ENCODE data around the gene SHISA6.

The SHISA6 gene

DNA sequence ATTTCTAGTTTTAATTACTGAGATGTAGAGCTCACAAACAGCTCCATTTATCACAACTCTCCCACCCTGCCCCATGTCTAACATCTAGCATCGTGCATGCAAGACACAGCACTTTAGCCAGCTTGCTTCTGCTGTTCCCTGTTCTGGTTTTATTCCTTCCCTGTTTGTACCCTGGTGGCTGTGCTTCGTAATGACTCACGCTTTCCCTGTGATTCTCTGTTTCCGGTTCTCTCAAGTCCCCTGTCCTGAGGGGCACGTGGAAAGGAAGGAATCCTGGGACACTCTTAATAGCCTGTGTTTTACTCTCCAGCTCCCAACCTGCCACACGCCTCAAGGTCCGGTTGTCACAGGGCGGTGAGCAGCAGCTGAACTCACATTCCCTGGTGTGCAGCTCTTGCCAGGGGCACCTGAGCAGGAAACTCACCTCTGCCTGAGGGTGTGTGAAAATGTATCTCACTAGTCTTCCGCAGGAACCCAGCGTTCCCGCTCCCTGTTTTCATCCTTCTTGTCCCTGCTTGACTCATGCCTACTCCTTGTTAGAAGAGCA lies 10.6 kb downstream of the SHISA6 start:
- Histone ChIP-seq H3K9me3 (ENCODE audit: insufficient read depth, low read length) (no peaks in the 10 kb centered on the region), H3K4me3 (ENCODE audit: insufficient read depth, low read length, poor library complexity, severe bottlenecking) (no peak overlapping the region), H3K36me3 (ENCODE audit: low read length) (no peaks in the 10 kb centered on the region), H3K79me2 (ENCODE audit: insufficient read depth, low read length) (no peaks in the 10 kb centered on the region), H4K20me1 (ENCODE audit: low read depth, low read length) (no peaks in the 10 kb centered on the region), H3F3A (ENCODE audit: insufficient read depth) (no peaks in the 10 kb centered on the region), H3K4me2 (ENCODE audit: low read depth, low read length, poor library complexity, severe bottlenecking) (no peak overlapping the region), H3K9ac (ENCODE audit: low read length) (no peak overlapping the region), H3K9me2 (replicated peaks; ENCODE audit: insufficient read depth, low read length) (no peaks in the 10 kb centered on the region), H2AFZ (ENCODE audit: low read depth, low read length, severe bottlenecking) (no peak overlapping the region), H3K27me3 (ENCODE audit: low read length) (no peaks in the 10 kb centered on the region), H3K27ac (ENCODE audit: low read depth, low read length) (no peak overlapping the region)
- no peak for TF ChIP-seq EZH2phosphoT487 (conservative IDR thresholded peaks at IDR 0.05; ENCODE audit: low read length)
- TF ChIP-seq, protein P1, sequence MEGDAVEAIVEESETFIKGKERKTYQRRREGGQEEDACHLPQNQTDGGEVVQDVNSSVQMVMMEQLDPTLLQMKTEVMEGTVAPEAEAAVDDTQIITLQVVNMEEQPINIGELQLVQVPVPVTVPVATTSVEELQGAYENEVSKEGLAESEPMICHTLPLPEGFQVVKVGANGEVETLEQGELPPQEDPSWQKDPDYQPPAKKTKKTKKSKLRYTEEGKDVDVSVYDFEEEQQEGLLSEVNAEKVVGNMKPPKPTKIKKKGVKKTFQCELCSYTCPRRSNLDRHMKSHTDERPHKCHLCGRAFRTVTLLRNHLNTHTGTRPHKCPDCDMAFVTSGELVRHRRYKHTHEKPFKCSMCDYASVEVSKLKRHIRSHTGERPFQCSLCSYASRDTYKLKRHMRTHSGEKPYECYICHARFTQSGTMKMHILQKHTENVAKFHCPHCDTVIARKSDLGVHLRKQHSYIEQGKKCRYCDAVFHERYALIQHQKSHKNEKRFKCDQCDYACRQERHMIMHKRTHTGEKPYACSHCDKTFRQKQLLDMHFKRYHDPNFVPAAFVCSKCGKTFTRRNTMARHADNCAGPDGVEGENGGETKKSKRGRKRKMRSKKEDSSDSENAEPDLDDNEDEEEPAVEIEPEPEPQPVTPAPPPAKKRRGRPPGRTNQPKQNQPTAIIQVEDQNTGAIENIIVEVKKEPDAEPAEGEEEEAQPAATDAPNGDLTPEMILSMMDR (IDR thresholded peaks at IDR 0.05; ENCODE audit: insufficient read depth, low read length, poor library complexity, severe bottlenecking) = no peak

DNA sequence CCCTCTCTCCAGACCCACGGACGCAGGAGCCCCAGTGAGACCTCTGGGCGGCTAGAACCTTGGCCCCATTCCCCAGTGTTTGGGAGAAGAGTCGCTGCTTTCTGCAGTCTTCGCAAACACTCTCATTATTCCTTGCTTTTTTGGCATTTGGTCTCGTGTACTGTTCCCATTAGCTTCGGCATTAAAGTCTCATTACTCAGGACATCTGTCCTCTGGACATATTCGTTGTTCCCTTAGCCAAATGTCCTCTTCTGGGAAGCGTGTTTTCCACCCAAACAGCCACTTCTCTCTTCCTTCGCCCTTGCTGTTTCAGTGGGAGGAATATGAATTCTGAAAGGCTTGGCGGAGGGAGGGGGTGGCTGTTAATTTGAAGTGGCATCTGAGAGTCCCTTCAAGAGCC lies 11.1 kb downstream of the SHISA6 start:
- H4K20me1 ChIP-seq (ENCODE audit: low read depth, low read length) = no peaks in the 10 kb centered on the region
- no peaks in the 10 kb centered on the region for H3K9me2 ChIP-seq (replicated peaks; ENCODE audit: insufficient read depth, low read length)
- no peak overlapping the region for H3K4me3 ChIP-seq (ENCODE audit: insufficient read depth, low read length, poor library complexity, severe bottlenecking)
- TF ChIP-seq, protein P1 (IDR thresholded peaks at IDR 0.05; ENCODE audit: insufficient read depth, low read length, poor library complexity, severe bottlenecking) = no peak
- TF ChIP-seq EZH2phosphoT487 (conservative IDR thresholded peaks at IDR 0.05; ENCODE audit: low read length) = no peak
- no peaks in the 10 kb centered on the region for H3K9me3 ChIP-seq (ENCODE audit: insufficient read depth, low read length)
- no peaks in the 10 kb centered on the region for H3K27me3 ChIP-seq (ENCODE audit: low read length)
- H3K4me2 ChIP-seq (ENCODE audit: low read depth, low read length, poor library complexity, severe bottlenecking) = no peak overlapping the region
- no peaks in the 10 kb centered on the region for H3K36me3 ChIP-seq (ENCODE audit: low read length)
- no peaks in the 10 kb centered on the region for H3K79me2 ChIP-seq (ENCODE audit: insufficient read depth, low read length)
- no peak overlapping the region for H2AFZ ChIP-seq (ENCODE audit: low read depth, low read length, severe bottlenecking)
- no peak overlapping the region for H3K9ac ChIP-seq (ENCODE audit: low read length)
- no peaks in the 10 kb centered on the region for H3F3A ChIP-seq (ENCODE audit: insufficient read depth)
- no peak overlapping the region for H3K27ac ChIP-seq (ENCODE audit: low read depth, low read length)

DNA sequence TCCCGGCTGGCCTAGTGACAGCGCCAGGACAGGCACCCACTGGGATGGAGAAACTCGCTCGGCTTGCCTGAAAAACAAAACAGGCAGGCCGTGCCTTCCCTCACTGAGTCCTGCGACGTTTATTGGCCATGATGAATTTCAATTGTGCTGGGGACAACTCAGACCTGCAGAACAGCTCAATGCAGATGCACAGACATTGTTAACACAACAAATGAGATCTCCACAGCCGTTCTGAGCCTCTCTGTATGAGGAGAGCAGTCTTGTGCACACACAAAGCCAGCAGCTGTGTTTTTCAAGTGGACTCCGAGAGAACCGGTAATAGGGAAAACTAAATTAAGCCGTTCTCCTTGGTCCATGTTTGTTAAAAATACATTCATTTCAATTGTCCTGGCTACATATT lies 15.9 kb downstream of the SHISA6 start:
- Histone ChIP-seq H4K20me1 (ENCODE audit: low read depth, low read length) (no peaks in the 10 kb centered on the region), H3K4me2 (ENCODE audit: low read depth, low read length, poor library complexity, severe bottlenecking) (no peak overlapping the region), H3K9ac (ENCODE audit: low read length) (no peak overlapping the region), H3K4me3 (ENCODE audit: insufficient read depth, low read length, poor library complexity, severe bottlenecking) (no peak overlapping the region), H3K9me2 (replicated peaks; ENCODE audit: insufficient read depth, low read length) (no peaks in the 10 kb centered on the region), H3K36me3 (ENCODE audit: low read length) (no peaks in the 10 kb centered on the region), H3F3A (ENCODE audit: insufficient read depth) (no peaks in the 10 kb centered on the region), H3K9me3 (ENCODE audit: insufficient read depth, low read length) (no peaks in the 10 kb centered on the region), H2AFZ (ENCODE audit: low read depth, low read length, severe bottlenecking) (no peak overlapping the region), H3K27ac (ENCODE audit: low read depth, low read length) (no peak overlapping the region), H3K79me2 (ENCODE audit: insufficient read depth, low read length) (no peaks in the 10 kb centered on the region), H3K27me3 (ENCODE audit: low read length) (no peaks in the 10 kb centered on the region)
- TF ChIP-seq EZH2phosphoT487 (conservative IDR thresholded peaks at IDR 0.05; ENCODE audit: low read length) = no peak
- TF ChIP-seq, protein P1 (IDR thresholded peaks at IDR 0.05; ENCODE audit: insufficient read depth, low read length, poor library complexity, severe bottlenecking) = no peak

Data from SU-DHL-6 (cell line).